Activated CD4-positive, alpha-beta T cell treated with anti-CD3 and anti-CD28 coated beads, Interleukin-2, amount 50 U/mL, for 24 hours (primary cell): ENCODE results near the gene CCDC124.
"Not testable (repeated sequence)": the region's sequence is repeated elsewhere in the genome, so short reads cannot be mapped to it uniquely, and the experiment has no call there.

Experiments
- DNase-seq, 2 donors: peaks; one replicate each; pipeline ENCODE4 v3.0.0-alpha.2; 2020; ENCODE audit warnings: low read depth in 1 of 2, low spot score in 1 of 2

Gene CCDC124

DNA sequence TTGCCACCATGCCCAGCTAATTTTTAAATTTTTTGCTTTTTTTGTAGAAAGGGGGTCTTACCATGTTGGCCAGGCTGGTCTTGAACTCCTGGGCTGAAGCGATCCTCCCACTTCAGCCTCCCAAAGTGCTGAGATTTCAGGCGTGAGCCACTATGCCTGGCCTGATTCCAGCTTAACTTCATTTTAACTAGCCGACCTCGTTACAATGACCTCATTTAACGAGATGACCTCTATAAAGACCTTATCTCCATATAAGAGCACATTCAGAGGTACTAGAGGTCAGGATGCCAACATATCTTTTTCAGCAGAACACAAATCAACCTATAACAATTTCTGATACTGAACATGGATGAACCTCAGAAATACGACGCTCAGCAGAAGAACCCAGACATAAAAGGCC is 44.7 kb downstream of the CCDC124 start:
- DNase-seq = no peak

DNA sequence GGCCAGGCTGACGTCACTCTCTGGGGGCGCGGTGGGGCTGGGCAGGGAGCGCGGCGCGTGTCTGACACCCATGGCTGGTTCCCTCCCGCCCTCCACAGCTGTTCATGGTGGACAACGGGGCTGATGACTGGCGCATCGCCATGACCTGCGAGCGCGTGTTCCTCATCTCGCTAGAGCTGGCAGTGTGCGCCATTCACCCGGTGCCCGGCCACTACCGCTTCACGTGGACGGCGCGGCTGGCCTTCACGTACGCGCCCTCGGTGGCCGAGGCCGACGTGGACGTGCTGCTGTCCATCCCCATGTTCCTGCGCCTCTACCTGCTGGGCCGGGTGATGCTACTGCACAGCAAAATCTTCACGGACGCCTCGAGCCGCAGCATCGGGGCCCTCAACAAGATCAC is 48.8 kb downstream of the CCDC124 start:
- no peak for DNase-seq

GRCh38 chr19:17982430-17982829 is 49.6 kb downstream of the CCDC124 start:
- no peak for DNase-seq

DNA sequence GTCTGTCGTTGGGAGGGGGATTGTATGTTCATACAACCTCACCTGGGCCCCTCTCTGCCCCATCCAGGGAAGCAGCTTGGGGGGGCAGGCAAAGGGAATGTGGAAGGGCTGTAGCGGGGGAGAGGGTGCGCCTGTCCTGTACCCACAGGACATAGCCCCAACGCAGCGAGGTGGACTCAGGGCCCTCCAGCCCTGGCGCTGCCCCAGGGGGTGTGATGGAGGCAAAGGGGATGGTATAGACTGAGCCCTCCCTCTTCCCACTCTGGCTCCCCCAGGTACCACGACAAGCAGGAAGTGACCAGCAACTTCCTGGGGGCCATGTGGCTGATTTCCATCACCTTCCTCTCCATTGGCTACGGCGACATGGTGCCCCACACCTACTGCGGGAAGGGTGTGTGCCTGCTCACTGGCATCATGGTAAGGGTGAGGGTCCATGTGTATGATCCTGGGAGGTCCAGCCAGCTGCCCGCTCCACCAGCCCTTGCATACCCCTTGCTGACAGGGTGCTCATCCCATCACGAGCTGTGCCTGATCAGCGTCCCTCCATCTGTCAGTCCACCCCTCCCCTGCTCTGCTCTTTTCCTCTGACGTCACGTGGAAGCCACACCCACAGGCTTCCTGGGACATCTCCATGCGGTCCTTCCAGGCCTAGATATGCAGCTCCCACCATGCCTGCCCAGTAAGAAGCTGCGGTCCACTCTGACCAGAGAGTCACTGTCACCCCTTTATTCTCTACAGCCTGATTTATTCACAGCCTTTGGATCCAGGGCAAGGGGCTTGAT is 52.4 kb downstream of the CCDC124 start:
- no peak for DNase-seq

GRCh38 chr19:17986569-17986968 is 53.8 kb downstream of the CCDC124 start:
- not testable (repeated sequence) for DNase-seq

DNA sequence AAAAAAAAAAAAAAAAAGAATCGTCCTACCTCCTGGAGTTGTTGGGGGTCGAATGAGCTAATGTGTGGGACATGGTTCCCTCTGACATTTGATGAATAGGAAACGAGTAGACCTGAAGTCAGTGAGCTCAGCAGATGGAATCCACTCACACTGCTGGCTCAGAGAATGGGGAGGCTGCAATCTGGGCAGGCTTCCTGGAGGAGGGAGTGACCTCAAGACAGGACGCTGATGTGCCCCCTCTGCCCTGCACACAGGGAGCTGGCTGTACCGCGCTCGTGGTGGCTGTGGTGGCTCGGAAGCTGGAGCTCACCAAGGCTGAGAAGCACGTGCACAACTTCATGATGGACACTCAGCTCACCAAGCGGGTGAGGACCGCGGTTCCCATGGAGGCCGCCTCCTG is 55.3 kb downstream of the CCDC124 start:
- DNase-seq = no peak

DNA sequence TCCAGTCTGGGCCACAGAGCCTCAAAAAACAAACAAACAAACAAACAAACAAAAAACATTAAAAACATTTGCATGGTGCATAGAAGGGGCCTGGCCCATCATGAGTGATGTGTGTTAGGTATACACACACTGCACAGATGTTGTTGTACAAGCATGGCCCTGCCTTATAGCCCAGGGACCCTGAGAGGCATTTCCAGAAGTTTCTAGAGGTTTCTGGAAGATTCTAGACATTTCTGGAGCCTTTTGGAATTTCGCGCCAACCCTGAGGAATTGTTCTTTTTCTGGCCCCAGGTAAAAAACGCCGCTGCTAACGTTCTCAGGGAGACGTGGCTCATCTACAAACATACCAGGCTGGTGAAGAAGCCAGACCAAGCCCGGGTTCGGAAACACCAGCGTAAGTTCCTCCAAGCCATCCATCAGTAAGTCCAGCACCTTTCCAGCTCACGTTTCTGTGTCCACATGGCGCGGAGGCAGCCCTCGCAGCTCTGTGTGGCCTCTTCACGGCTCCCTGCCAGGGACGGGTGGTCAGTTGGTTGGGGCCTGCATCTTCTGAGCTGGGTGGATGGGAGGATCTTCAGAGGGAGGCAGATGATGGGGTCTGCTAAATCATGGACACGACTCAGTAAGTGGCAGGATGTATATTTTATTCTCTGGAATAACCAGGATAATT is 56.7 kb downstream of the CCDC124 start:
- no peak for DNase-seq

- DNase-seq = no peak
Observed at GRCh38 chr19:17993076-17993813, 60.4 kb downstream of the CCDC124 start.
